Skeletal muscle tissue (tissue), 4 donors: Measurements from ENCODE around the gene RBMY1A1. TPM values are rescaled to one million over a fixed set of nuclear protein-coding genes. Genes with fewer than 3 reads are reported as not detected.
"Not testable (repeated sequence)": the region's sequence is repeated elsewhere in the genome, so short reads cannot be mapped to it uniquely, and the experiment has no call there.

Experiments
- H3K27ac ChIP-seq: one replicate; pipeline ENCODE4 v1.7.0; 2013; ENCODE audit warnings: mild to moderate bottlenecking, low read depth, low read length, inconsistent platforms
- H3K27me3 ChIP-seq, 3 donors: one replicate each; pipeline ENCODE4 v1.7.0; 2013; ENCODE audit warnings: low read length in 3 of 3; ENCODE audit not compliant: control insufficient read depth in 3 of 3, insufficient read depth in 3 of 3
- H3K36me3 ChIP-seq, 3 donors: one replicate each; pipeline ENCODE4 v1.7.0; 2013; ENCODE audit warnings: low read length in 3 of 3; ENCODE audit not compliant: control insufficient read depth in 3 of 3, insufficient read depth in 3 of 3
- H3K4me1 ChIP-seq, 3 donors: one replicate each; pipeline ENCODE4 v1.7.0; 2013; ENCODE audit warnings: low read length in 3 of 3, mild to moderate bottlenecking in 3 of 3; ENCODE audit not compliant: control insufficient read depth in 3 of 3, insufficient read depth in 3 of 3
- H3K4me3 ChIP-seq, 3 donors: one replicate each; pipeline ENCODE4 v1.7.0; 2013; ENCODE audit warnings: low read length in 3 of 3
- H3K9ac ChIP-seq, 3 donors: one replicate each; pipeline ENCODE4 v1.7.0; 2013; ENCODE audit warnings: low read length in 3 of 3, mild to moderate bottlenecking in 3 of 3, moderate library complexity in 2 of 3, low read depth in 1 of 3
- H3K9me3 ChIP-seq, 3 donors: one replicate each; pipeline ENCODE4 v1.7.0; 2013; ENCODE audit warnings: low read length in 3 of 3; ENCODE audit not compliant: control insufficient read depth in 3 of 3
- total RNA-seq: library from RNA; depleted of rRNA; stranded (reverse); fragments of >200 nt; gene quantifications from one replicate; pipeline ENCODE4 v1.2.3, GENCODE V29; 2014
- donor health status: Osteomylitis.

The RBMY1A1 gene
- total RNA-seq: not detected

DNA sequence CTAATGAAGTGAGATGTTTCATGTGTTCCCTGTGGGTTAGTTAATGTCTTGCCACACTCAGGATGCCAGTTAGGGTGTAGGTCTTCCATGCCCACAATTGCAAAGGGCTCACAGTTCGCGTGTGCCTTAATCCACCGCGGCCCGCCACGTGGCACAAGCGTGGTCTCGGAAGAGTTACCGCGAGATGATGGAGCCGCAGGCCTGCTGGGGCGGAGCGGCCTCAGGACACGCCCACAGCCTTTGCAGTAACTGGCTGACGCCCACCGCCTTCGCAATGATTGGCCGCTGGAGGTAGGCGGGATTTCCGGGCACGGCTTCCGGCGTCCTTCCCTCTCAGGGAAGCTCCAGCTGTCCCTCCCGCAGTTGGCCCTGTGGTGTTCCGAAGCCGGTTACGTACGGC is at the start of gene RBMY1A1:
RBMY1A1 (plus strand) TSS at position 301 of the 400 bp plus-strand sequence. CDS start 2,013 bp downstream, outside the sequence.
- not testable (repeated sequence) for H3K9me3 ChIP-seq, H3K4me1 ChIP-seq, H3K27ac ChIP-seq, H3K9ac ChIP-seq, H3K27me3 ChIP-seq, H3K4me3 ChIP-seq, H3K36me3 ChIP-seq

DNA sequence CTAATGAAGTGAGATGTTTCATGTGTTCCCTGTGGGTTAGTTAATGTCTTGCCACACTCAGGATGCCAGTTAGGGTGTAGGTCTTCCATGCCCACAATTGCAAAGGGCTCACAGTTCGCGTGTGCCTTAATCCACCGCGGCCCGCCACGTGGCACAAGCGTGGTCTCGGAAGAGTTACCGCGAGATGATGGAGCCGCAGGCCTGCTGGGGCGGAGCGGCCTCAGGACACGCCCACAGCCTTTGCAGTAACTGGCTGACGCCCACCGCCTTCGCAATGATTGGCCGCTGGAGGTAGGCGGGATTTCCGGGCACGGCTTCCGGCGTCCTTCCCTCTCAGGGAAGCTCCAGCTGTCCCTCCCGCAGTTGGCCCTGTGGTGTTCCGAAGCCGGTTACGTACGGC is 23.6 kb upstream of the RBMY1A1 start, which contains the start of gene RBMY1B:
RBMY1B (plus strand) TSS at position 301 of the 400 bp plus-strand sequence. CDS start 2,013 bp downstream, outside the sequence.
- not testable (repeated sequence) for H3K4me3 ChIP-seq, H3K27me3 ChIP-seq, H3K9me3 ChIP-seq, H3K9ac ChIP-seq, H3K36me3 ChIP-seq, H3K4me1 ChIP-seq, H3K27ac ChIP-seq

DNA sequence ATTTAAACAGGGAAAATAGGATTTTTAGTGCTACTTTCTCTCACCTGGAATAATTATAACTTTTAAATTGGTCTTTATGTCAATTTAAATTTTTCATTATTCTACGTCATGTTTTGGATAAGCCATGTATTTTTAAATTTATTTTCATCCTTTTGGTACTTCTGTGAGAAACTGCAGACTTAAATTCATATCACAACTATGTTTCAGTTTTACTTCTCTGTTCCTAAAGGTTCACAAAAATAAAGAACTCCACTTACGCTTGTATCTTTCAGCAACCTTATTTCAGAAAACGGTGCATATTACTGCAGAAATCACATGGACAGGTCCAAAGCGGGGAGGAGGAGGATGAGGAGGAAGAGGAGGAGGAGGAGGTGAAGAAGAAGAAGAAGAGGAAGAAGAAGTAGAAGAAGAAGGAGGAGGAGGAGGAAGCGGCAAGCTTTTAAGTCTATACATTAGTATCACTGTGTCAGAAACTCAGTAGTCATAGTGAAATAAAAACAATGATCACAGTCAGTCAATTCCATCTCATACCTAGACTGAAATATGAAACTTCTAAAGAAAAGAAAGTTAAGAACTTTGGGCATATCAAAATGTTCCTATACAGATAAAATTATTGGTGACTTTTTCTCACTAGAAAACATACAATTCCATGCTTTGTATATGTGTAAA is 24.8 kb downstream of the RBMY1A1 start:
- H3K9ac ChIP-seq, H3K4me3 ChIP-seq, H3K27ac ChIP-seq, H3K36me3 ChIP-seq, H3K9me3 ChIP-seq, H3K27me3 ChIP-seq, H3K4me1 ChIP-seq: not testable (repeated sequence)

DNA sequence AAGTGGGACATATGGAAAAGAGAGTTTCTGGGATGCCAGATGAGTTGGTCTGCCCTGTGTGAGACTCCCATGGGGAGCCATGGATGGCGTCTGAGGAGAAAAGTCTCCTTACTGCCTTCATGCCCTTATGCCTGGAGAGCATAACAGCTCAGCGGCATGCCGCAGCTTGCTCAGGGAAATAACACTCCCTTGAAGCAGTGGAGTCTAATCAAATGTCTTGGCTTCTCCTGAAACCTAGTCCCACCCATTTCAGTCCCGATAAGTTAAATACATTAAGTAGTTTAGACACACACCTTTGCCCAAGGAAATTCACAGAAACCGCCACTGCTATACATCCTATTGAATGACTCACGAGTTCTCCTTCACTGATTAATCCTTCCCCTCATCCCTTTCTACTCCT is 50.8 kb downstream of the RBMY1A1 start:
- Histone ChIP-seq H3K36me3 (no peaks in the 10 kb centered on the region), H3K4me3 (no peak overlapping the region), H3K27me3 (no peaks in the 10 kb centered on the region), H3K9ac (no peak overlapping the region), H3K9me3 (no peaks in the 10 kb centered on the region), H3K27ac (no peak overlapping the region), H3K4me1 (no peaks in the 10 kb centered on the region)

DNA sequence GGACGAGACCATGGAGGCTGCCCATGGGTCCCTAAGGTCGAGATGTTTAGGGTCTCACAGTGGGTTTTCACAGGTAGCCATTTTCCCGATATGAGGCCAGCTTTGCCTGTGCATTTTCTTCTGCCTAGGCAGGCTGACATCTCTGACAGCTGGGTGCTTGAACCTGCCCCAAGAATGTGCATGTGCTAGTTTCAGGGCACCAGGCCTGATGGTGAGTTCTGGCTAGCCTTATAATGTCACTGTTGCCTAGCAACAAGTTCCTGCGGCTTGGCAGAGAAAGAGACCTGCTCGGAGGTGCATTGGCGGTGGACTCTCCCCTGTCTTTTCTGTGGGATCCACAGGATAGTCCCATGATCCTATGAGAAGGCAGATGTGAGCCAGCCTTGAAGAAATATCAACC is 51.8 kb downstream of the RBMY1A1 start:
- not testable (repeated sequence) for H3K27me3 ChIP-seq

DNA sequence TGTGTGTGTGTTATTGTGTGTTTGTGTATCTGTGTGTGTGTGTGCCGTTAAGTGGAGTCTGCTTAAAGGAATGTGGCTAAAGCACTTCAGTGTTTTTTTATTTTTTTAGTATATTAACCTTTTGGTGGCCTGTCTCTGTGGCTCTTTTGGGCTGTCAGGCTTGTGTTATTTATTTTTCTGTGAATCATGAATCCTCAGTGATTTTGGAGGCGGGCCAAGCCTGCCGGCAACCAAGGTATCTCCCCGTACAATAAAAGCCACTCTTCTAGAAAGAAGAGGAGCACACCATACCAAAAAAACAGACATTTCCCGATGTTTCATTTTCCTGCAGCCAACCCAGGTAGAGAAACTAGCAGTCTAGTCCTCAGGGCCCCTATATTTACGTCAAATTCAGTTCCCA is 57.4 kb downstream of the RBMY1A1 start:
- H3K9me3 ChIP-seq: no peaks in the 10 kb centered on the region
- H3K9ac ChIP-seq: no peak overlapping the region
- no peaks in the 10 kb centered on the region for H3K27me3 ChIP-seq
- no peaks in the 10 kb centered on the region for H3K36me3 ChIP-seq
- H3K4me1 ChIP-seq: no peaks in the 10 kb centered on the region
- H3K27ac ChIP-seq: no peak overlapping the region
- no peak overlapping the region for H3K4me3 ChIP-seq

More for the DNA sequence above, 51.8 kb downstream of the RBMY1A1 start:
- not testable (repeated sequence) for H3K9me3 ChIP-seq, H3K4me1 ChIP-seq, H3K27ac ChIP-seq, H3K36me3 ChIP-seq, H3K4me3 ChIP-seq, H3K9ac ChIP-seq

DNA sequence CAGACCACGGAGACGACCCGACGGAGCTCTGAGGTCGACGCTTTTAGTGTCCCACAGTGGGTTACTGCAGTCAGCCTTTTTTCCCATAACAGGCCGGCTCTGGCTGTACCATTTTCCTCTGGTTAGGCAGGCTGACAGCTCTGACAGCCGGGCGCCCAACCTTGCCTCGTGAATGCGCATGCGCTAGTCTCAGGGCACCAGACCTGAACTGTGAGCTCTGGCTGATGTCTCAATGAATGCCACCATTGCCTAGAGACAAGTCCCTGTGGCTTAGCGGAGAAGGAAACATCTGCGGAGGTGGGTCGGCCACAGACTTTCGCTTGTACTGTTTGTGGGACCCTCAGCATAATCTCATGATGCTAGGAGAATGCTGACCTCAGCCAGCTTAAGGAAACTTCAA is 61.6 kb downstream of the RBMY1A1 start:
- H3K4me1 ChIP-seq, H3K36me3 ChIP-seq, H3K27me3 ChIP-seq, H3K4me3 ChIP-seq, H3K9me3 ChIP-seq, H3K27ac ChIP-seq, H3K9ac ChIP-seq: not testable (repeated sequence)

Other genes starting within 250 kb of the RBMY1A1 start
- not detected for gene RBMY1B, start 23.5 kb upstream of the RBMY1A1 start, total RNA-seq